ENCODE results near the gene MAN1A1. TPM values are rescaled to one million over a fixed set of nuclear protein-coding genes. Genes with fewer than 3 reads are reported as not detected.

Gene MAN1A1
- polyA plus RNA-seq, 1 donor from 2014 or later: 4.6 TPM

- H3K79me2 ChIP-seq (replicated peaks; ENCODE audit: insufficient read depth, low read length): no peaks in the 10 kb centered on the region
- no peak for TF ChIP-seq TAF1 (IDR thresholded peaks at IDR 0.05; ENCODE audit: low read depth)
- TF ChIP-seq, protein P1, sequence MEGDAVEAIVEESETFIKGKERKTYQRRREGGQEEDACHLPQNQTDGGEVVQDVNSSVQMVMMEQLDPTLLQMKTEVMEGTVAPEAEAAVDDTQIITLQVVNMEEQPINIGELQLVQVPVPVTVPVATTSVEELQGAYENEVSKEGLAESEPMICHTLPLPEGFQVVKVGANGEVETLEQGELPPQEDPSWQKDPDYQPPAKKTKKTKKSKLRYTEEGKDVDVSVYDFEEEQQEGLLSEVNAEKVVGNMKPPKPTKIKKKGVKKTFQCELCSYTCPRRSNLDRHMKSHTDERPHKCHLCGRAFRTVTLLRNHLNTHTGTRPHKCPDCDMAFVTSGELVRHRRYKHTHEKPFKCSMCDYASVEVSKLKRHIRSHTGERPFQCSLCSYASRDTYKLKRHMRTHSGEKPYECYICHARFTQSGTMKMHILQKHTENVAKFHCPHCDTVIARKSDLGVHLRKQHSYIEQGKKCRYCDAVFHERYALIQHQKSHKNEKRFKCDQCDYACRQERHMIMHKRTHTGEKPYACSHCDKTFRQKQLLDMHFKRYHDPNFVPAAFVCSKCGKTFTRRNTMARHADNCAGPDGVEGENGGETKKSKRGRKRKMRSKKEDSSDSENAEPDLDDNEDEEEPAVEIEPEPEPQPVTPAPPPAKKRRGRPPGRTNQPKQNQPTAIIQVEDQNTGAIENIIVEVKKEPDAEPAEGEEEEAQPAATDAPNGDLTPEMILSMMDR (IDR thresholded peaks at IDR 0.05; ENCODE audit: poor library complexity, severe bottlenecking): no peak
- no peak for TF ChIP-seq EZH2 (IDR thresholded peaks at IDR 0.05; ENCODE audit: borderline replicate concordance, insufficient read depth, low read length, poor library complexity, severe bottlenecking)
- TF ChIP-seq SMC3 (conservative IDR thresholded peaks at IDR 0.05; ENCODE audit: poor library complexity): no peak
- no peak for TF ChIP-seq POLR2AphosphoS5 (IDR thresholded peaks at IDR 0.05)
- TF ChIP-seq EP300 (conservative IDR thresholded peaks at IDR 0.05; ENCODE audit: poor library complexity, severe bottlenecking): no peak
- no peak for TF ChIP-seq MXI1 (conservative IDR thresholded peaks at IDR 0.05; ENCODE audit: poor library complexity, severe bottlenecking)
- no peak for TF ChIP-seq RAD21 (conservative IDR thresholded peaks at IDR 0.05)
- TF ChIP-seq, protein P2, sequence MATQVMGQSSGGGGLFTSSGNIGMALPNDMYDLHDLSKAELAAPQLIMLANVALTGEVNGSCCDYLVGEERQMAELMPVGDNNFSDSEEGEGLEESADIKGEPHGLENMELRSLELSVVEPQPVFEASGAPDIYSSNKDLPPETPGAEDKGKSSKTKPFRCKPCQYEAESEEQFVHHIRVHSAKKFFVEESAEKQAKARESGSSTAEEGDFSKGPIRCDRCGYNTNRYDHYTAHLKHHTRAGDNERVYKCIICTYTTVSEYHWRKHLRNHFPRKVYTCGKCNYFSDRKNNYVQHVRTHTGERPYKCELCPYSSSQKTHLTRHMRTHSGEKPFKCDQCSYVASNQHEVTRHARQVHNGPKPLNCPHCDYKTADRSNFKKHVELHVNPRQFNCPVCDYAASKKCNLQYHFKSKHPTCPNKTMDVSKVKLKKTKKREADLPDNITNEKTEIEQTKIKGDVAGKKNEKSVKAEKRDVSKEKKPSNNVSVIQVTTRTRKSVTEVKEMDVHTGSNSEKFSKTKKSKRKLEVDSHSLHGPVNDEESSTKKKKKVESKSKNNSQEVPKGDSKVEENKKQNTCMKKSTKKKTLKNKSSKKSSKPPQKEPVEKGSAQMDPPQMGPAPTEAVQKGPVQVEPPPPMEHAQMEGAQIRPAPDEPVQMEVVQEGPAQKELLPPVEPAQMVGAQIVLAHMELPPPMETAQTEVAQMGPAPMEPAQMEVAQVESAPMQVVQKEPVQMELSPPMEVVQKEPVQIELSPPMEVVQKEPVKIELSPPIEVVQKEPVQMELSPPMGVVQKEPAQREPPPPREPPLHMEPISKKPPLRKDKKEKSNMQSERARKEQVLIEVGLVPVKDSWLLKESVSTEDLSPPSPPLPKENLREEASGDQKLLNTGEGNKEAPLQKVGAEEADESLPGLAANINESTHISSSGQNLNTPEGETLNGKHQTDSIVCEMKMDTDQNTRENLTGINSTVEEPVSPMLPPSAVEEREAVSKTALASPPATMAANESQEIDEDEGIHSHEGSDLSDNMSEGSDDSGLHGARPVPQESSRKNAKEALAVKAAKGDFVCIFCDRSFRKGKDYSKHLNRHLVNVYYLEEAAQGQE (IDR thresholded peaks at IDR 0.05; ENCODE audit: borderline replicate concordance): no peak
- no peaks in the 10 kb centered on the region for H3K9me3 ChIP-seq (ENCODE audit: low read length)
- H4K20me1 ChIP-seq (ENCODE audit: insufficient read depth): no peaks in the 10 kb centered on the region
- peaks cover 3% of the 10 kb centered on the region for H3K27me3 ChIP-seq (ENCODE audit: insufficient read depth, low read depth, low read length)
- H3K9ac ChIP-seq (ENCODE audit: low read length): no peak overlapping the region
- H3K27ac ChIP-seq (ENCODE audit: low read length): no peak overlapping the region
- no peak overlapping the region for H3K4me2 ChIP-seq (ENCODE audit: low read length)
- no peak overlapping the region for H3K4me3 ChIP-seq (ENCODE audit: low read length)
- H2AFZ ChIP-seq (ENCODE audit: low read depth, low read length): no peak overlapping the region
- no peaks in the 10 kb centered on the region for H3K36me3 ChIP-seq (ENCODE audit: insufficient read depth, low read length)
- H3K9me2 ChIP-seq (ENCODE audit: insufficient read depth, low read length): no peaks in the 10 kb centered on the region
- no peaks in the 10 kb centered on the region for H3F3A ChIP-seq (ENCODE audit: insufficient read depth, low read length, poor library complexity, severe bottlenecking)
These were observed 5.6 kb upstream of the MAN1A1 start for GRCh38 chr6:119355157-119355556.

- Histone ChIP-seq H2AFZ (ENCODE audit: low read depth, low read length) (no peak overlapping the region), H3K79me2 (replicated peaks; ENCODE audit: insufficient read depth, low read length) (no peaks in the 10 kb centered on the region), H3K36me3 (ENCODE audit: insufficient read depth, low read length) (no peaks in the 10 kb centered on the region), H4K20me1 (ENCODE audit: insufficient read depth) (no peaks in the 10 kb centered on the region), H3F3A (ENCODE audit: insufficient read depth, low read length, poor library complexity, severe bottlenecking) (no peaks in the 10 kb centered on the region), H3K9me2 (ENCODE audit: insufficient read depth, low read length) (no peaks in the 10 kb centered on the region), H3K4me3 (ENCODE audit: low read length) (no peak overlapping the region), H3K9ac (ENCODE audit: low read length) (no peak overlapping the region), H3K27me3 (ENCODE audit: insufficient read depth, low read depth, low read length) (peaks cover 14% of the 10 kb centered on the region), H3K4me2 (ENCODE audit: low read length) (no peak overlapping the region), H3K27ac (ENCODE audit: low read length) (no peak overlapping the region), H3K9me3 (ENCODE audit: low read length) (no peaks in the 10 kb centered on the region)
- TF ChIP-seq POLR2AphosphoS5 (IDR thresholded peaks at IDR 0.05) (no peak), EP300 (conservative IDR thresholded peaks at IDR 0.05; ENCODE audit: poor library complexity, severe bottlenecking) (no peak), MXI1 (conservative IDR thresholded peaks at IDR 0.05; ENCODE audit: poor library complexity, severe bottlenecking) (no peak), EZH2 (IDR thresholded peaks at IDR 0.05; ENCODE audit: borderline replicate concordance, insufficient read depth, low read length, poor library complexity, severe bottlenecking) (no peak), TAF1 (IDR thresholded peaks at IDR 0.05; ENCODE audit: low read depth) (no peak), SMC3 (conservative IDR thresholded peaks at IDR 0.05; ENCODE audit: poor library complexity) (no peak), RAD21 (conservative IDR thresholded peaks at IDR 0.05) (no peak)
- TF ChIP-seq, protein P2 (IDR thresholded peaks at IDR 0.05; ENCODE audit: borderline replicate concordance): no peak
- TF ChIP-seq, protein P1 (IDR thresholded peaks at IDR 0.05; ENCODE audit: poor library complexity, severe bottlenecking): no peak
These were observed 4.1 kb upstream of the MAN1A1 start for GRCh38 chr6:119353696-119354095.

All from neural cell (in vitro differentiated cells).